ENCODE results near the gene TEX54.

GRCh38 chr11:62863687-62864335 is 31.2 kb upstream of the TEX54 start:
- TF ChIP-seq EZH2 (optimal IDR thresholded peaks at IDR 0.05; ENCODE audit: low read depth, low read length): no peak
- TF ChIP-seq, protein P1, sequence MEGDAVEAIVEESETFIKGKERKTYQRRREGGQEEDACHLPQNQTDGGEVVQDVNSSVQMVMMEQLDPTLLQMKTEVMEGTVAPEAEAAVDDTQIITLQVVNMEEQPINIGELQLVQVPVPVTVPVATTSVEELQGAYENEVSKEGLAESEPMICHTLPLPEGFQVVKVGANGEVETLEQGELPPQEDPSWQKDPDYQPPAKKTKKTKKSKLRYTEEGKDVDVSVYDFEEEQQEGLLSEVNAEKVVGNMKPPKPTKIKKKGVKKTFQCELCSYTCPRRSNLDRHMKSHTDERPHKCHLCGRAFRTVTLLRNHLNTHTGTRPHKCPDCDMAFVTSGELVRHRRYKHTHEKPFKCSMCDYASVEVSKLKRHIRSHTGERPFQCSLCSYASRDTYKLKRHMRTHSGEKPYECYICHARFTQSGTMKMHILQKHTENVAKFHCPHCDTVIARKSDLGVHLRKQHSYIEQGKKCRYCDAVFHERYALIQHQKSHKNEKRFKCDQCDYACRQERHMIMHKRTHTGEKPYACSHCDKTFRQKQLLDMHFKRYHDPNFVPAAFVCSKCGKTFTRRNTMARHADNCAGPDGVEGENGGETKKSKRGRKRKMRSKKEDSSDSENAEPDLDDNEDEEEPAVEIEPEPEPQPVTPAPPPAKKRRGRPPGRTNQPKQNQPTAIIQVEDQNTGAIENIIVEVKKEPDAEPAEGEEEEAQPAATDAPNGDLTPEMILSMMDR (IDR thresholded peaks at IDR 0.05; ENCODE audit: low read length): no peak
- TF ChIP-seq EZH2phosphoT487 (IDR thresholded peaks at IDR 0.05; ENCODE audit: low read length): no peak
